ENCODE measurements around the gene GDAP2.
"Not testable (repeated sequence)": the region's sequence is repeated elsewhere in the genome, so short reads cannot be mapped to it uniquely, and the experiment has no call there.

GDAP2 gene

GRCh38 chr1:117930484-117930883 lies 1.1 kb upstream of the GDAP2 start:
- POLR2A ChIA-PET, result no interaction called here
- no peak for DNase-seq (ENCODE audit: extremely low spot score)
- TF ChIP-seq CTCF (IDR thresholded peaks at IDR 0.05; ENCODE audit: control extremely low read depth, extremely low read depth, low read depth, missing control alignments), result no peak
- CTCF ChIA-PET, result interaction anchor here (1.2 to 5.8 kb wide), 3 partner anchors 12 to 35 kb away, joined by 4 to 38 read pairs (median 5); no protein-coding TSS in a partner anchor

- ChIA-PET POLR2A (no interaction called here), CTCF (interaction anchor here (1.1 to 5.8 kb wide), 4 partner anchors 12 to 34 kb away, joined by 3 to 38 read pairs (median 4); no protein-coding TSS in a partner anchor)
- TF ChIP-seq CTCF (IDR thresholded peaks at IDR 0.05; ENCODE audit: control extremely low read depth, extremely low read depth, low read depth, missing control alignments), result no peak
- DNase-seq (ENCODE audit: extremely low spot score), result peak; percentile 2
Observed at GRCh38 chr1:117930173-117930447, 689 bp upstream of the GDAP2 start.

GRCh38 chr1:117928881-117929342 lies 509 bp downstream of the GDAP2 start:
- peak; percentile 32 for DNase-seq (ENCODE audit: extremely low spot score)
- ChIA-PET POLR2A (no interaction called here), CTCF (interaction anchor here (1.0 to 5.8 kb wide), 4 partner anchors 11 to 33 kb away, joined by 3 to 38 read pairs (median 11); no protein-coding TSS in a partner anchor)
- TF ChIP-seq CTCF (IDR thresholded peaks at IDR 0.05; ENCODE audit: control extremely low read depth, extremely low read depth, low read depth, missing control alignments), result peak; percentile 25

GRCh38 chr1:117925981-117926380 lies 3.4 kb downstream of the GDAP2 start:
- POLR2A ChIA-PET, result no interaction called here
- CTCF ChIA-PET, result interaction anchor here (0.8 to 5.8 kb wide), 4 partner anchors 8 to 30 kb away, joined by 3 to 38 read pairs (median 10); no protein-coding TSS in a partner anchor
- TF ChIP-seq CTCF (IDR thresholded peaks at IDR 0.05; ENCODE audit: control extremely low read depth, extremely low read depth, low read depth, missing control alignments), result no peak
- no peak for DNase-seq (ENCODE audit: extremely low spot score)

GRCh38 chr1:117922717-117923116 lies 6.7 kb downstream of the GDAP2 start:
- DNase-seq (ENCODE audit: extremely low spot score); CTCF ChIA-PET; POLR2A ChIA-PET: not testable (repeated sequence)

GRCh38 chr1:117921991-117922390 lies 7.4 kb downstream of the GDAP2 start:
- ChIA-PET CTCF (no interaction called here), POLR2A (no interaction called here)
- TF ChIP-seq CTCF (IDR thresholded peaks at IDR 0.05; ENCODE audit: control extremely low read depth, extremely low read depth, low read depth, missing control alignments), result no peak
- no peak for DNase-seq (ENCODE audit: extremely low spot score)

- DNase-seq (ENCODE audit: extremely low spot score), result no peak
- POLR2A ChIA-PET, result no interaction called here
- TF ChIP-seq CTCF (IDR thresholded peaks at IDR 0.05; ENCODE audit: control extremely low read depth, extremely low read depth, low read depth, missing control alignments), result no peak
- CTCF ChIA-PET, result interaction anchor here (0.9 to 6.0 kb wide), 3 partner anchors 9 to 24 kb away, joined by 4 to 38 read pairs (median 5); partner anchors contain the start of genes GDAP2 and WDR3
Observed at GRCh38 chr1:117919376-117919775, 10.0 kb downstream of the GDAP2 start.
